ENCODE results near the gene DCXR. TPM values are rescaled to one million over a fixed set of nuclear protein-coding genes. Genes with fewer than 3 reads are reported as not detected.
A peak's percentile ranks its signal among the peaks of the same experiment; 100 is the strongest.

Gene DCXR
- total and polyA plus RNA-seq, 2 of the 13 experiments (the other 11 are each of a cell fraction or from before 2014, with no cell fraction given): 287 to 311 TPM

- TF ChIP-seq ZNF407 (CRISPR knock-in tag; IDR thresholded peaks at IDR 0.05; ENCODE audit: not compliant biosample characterization) (peak; percentile 73), ZKSCAN5 (CRISPR knock-in tag; IDR thresholded peaks at IDR 0.05) (no peak), ZNF451 (CRISPR knock-in tag; IDR thresholded peaks at IDR 0.05) (peak; percentile 71; the same call in 1 of the 2 replicates), MTERF4 (CRISPR knock-in tag; IDR thresholded peaks at IDR 0.05) (no peak), HMGXB4 (CRISPR knock-in tag; IDR thresholded peaks at IDR 0.05; ENCODE audit: borderline replicate concordance in 1 of 2, low read depth in 1 of 2) (peak; percentile 92 to 93), ZFP36L2 (CRISPR knock-in tag; IDR thresholded peaks at IDR 0.05) (no peak), KDM4B (CRISPR knock-in tag; IDR thresholded peaks at IDR 0.05) (no peak; the same call in 1 of the 2 replicates), ZBTB20 (CRISPR knock-in tag; IDR thresholded peaks at IDR 0.05; ENCODE audit: borderline replicate concordance, low read depth) (no peak), HNF1A (IDR thresholded peaks at IDR 0.05; ENCODE audit: low read depth) (no peak), HNF1A (CRISPR knock-in tag; IDR thresholded peaks at IDR 0.05; ENCODE audit: borderline replicate concordance) (0 out of 2 replicates have a peak, but pooled peaks have one; percentile 15), ZNF790 (CRISPR knock-in tag; IDR thresholded peaks at IDR 0.05; ENCODE audit: borderline replicate concordance) (no peak), CBX1 (IDR thresholded peaks at IDR 0.05; ENCODE audit: low read depth) (peak; percentile 67)
Observed at GRCh38 chr17:82019690-82020571, 17.6 kb downstream of the DCXR start (continued).
